Activated T-cell treated with anti-CD3 and anti-CD28 coated beads, Interleukin-2, amount 50 U/mL, for 48 hours (primary cell): Measurements from ENCODE around the gene NOD2.
A peak's percentile ranks its signal among the peaks of the same experiment; 100 is the strongest.

ENCODE experiments used
- DNase-seq, 2 experiments: peaks; one replicate each; pipeline ENCODE4 v3.0.0-alpha.2; 2020

Gene NOD2

DNA sequence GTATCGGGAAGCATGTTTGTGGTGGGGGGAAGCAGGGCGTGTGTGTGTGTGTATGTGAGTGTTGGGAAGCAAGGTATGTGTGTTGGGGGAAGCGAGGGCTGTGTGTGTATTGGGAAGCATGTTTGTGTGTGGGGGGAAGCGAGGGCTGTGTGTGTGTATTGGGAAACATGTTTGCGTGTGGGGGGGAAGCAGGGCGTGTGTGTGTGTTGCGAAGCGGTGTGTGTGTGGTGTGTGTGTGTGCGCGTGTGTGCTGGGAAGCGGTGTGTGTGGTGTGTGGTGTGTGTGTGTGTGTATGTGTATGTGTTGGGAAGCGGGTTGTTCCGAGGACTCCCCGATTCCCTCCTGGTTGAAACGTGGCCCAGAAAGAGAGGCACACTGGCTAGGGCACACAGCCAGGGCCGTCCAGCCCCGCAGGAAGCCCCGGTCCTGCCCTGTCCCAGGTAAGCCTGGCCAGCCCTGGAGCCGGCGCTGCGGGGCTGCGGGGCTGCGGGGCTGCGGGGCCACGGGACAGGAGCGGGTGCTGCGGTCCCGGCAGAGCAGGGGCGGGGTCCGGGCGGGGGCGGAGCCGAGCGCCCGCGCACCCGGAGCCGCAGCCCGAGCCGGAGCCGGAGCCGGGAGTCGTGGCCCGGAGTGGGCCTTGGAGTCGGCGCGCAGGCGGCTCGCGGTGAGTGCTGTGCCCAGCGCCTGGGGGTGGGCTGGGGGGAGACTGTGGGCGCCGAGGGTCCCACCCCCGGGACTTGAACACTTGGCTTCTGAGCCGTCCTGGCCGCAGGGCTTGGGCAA, at the start of gene NOD2:
Gene NOD2 (plus strand): TSS at position 608 of the 783 bp plus-strand sequence. CDS start 5,890 bp downstream, outside the sequence.
- peak in 1 of 2 experiments; percentile 58 for DNase-seq

DNA sequence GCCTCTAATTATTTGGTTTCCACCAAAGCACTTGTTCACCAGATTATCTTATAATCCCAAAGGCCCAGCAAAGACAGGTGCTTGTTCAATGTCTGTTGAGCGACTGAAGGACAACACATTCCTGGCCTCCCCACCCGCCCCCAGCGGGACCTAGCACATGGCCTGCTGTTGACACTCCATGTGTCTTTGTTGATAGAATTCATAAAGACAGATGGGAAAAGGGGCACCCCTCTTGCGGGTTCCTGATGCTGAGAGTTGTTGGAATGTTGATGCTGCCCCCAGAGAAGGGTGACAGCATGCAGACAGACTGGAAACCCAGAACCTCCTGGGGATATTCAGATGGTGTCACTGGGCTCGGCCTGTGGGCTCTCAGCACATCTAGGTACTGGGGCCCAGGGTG, 49.2 kb upstream of the NOD2 start:
- DNase-seq: no peak

DNA sequence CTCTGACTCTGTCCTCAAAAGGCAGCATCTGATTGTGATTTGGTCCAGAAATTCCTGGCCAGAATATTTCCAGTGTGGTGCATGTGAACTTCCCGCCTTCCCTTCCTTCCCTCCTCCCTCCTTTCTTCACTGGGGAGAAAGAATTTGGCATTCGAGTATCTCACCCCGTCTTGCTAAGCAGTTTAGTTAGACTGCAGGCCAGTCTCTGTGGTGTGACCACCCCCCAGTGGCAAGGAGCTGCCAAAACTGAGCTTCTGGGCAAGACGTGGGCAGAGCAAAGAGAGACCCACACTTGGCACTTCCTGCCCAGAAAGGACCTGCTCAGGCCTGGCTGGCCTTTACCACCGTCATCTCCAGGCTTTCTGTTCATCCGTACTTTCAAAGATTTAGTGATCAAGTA, 48.7 kb upstream of the NOD2 start:
- DNase-seq: peak; percentile 39 to 55

DNA sequence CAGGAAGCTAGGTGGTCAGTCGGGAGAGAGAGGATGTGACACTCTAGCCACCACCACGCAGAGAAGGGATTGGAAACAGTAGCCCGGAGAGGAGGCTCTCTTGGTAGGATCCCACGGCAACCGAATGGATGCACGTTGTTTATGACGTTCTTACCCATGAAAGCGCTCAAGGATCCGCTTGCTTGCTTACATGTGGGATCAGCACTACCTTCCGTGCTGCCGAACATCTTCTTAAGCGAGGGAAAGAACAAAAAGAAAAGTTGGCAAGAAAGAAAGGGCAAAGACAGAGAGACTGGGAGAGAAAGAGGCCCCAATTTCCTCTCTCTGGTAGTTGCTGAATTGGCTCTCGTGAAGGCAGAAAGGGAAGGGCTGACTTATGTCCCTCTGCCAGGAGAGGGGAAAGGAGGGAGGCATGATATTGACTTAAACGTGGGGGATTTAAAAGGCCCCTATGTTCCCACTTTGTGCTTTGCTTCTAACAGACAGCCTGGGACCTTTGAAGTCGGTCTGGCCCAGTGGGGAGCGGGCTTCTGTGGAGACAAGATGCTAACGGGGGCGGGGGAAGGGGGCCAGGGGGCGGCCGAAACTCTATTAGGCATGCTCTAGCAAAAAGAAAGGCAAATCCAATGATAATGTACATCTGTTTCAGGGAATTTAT, 47.7 kb upstream of the NOD2 start:
- DNase-seq: no peak

DNA sequence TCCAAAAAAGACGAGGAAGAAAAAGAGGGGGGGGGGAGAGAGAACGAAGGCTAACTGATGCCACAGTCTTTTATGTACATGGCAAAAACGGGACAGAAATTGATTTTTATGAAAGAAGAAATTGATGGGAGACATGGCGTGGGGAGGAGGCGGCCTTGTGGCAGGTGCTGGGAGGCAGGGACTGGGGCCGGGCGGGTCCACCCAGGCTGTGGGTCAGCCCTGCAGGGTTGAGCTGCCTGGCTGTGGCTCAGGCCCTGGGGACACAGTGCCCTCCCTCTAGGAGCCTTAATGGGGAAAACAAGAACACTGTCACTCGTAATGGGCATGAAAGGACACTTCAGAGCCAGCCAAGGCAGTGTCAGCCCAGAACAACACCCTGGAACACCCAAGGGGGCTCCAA, 47.1 kb upstream of the NOD2 start:
- no peak for DNase-seq

DNA sequence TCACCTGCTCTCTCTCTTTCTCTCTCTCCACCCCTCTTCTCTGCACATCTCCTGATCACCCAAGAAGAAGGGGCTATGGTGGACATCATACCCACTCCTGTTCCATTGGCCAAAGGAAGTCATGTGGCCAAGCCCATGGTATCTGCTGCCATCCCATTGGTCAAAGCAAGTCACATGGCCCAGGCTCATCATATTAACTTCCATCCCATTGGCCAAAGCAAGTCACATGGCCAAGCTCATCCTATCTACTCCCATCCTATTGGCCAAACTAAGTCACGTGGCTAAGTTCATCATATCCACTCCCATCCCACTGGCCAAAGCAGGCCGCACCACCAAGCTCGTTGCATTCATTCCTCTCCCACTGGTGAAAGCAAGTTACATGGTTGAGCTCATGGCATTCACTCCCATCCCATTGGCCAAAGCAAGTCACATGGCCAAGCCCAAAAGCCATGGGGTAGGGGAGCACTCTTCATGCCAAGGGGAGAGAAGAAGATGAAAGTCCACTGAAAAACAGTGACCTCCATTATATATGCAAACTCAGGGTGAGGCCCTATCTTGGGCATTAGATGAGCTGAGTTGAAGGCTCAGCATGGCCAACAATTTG, 41.5 kb upstream of the NOD2 start:
- no peak for DNase-seq

DNA sequence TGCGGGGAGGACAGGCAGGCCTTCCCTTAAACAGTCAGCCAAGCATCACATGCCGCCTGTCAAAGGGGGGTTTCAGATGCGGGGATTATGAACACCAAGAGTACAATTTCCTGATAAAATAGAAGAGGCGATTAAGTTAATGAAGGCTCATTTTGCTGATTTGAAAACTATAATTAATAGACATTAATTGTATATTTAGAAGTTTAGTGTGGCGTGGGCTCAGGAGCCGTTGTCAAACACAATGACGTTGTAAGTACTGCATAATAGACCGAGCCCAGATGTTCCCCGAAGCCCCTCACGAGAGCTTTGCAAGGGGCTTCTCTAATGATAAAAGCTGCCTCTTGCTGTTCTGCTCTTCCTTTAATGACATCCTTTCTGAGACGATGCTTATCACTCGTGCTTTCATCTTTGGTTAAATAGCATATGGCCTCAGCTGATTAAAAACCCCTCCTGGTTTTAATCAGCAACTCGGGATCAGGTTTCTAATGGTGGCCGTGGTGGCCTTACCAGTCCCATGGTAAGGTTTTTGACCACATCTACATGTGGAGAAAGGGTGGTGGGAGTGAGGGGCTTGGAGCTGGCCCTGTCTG, 40.5 kb upstream of the NOD2 start:
- DNase-seq: no peak

DNA sequence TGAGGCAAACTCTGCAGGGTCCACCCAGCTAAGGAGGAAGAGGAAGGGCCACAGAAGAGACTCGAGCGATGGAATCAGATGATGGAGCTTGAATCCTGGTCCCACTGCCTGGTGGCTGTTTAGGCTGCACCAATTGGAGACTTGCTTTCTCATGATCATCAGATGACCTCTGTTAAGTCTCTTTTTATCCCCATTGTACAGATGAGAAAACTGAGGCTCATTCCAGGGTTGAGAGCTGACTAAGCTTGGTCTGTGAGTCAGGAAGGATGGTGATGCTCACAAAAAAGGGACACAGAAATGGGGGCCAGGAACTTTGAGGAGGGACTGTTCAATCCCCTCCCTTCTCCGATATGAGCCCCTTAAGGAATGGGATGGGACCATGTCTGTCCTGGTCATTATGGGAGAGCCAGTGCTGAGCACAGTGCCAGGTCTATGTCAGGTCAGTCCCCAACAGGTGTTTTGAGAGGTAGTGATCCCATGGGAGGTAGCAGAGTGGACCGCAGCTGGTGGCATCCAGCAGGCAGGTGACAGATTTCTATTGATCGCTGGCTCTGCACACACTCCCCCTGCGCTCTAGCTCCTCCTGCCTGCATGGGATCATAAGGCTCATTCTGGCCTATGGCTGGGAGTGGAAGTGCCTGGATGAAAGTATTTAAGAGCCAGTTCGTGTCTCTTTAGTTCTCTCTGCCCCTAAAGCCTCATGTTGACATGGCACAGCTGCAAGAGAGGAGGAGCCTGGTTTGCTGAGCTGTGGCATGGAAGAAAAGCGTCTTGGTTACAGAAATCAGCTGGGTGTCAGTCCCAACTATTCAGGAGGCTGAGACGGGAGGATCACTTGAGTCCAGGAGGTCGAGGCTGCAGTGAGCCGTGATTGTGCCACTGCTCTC, 39.5 kb upstream of the NOD2 start:
- DNase-seq: no peak

DNA sequence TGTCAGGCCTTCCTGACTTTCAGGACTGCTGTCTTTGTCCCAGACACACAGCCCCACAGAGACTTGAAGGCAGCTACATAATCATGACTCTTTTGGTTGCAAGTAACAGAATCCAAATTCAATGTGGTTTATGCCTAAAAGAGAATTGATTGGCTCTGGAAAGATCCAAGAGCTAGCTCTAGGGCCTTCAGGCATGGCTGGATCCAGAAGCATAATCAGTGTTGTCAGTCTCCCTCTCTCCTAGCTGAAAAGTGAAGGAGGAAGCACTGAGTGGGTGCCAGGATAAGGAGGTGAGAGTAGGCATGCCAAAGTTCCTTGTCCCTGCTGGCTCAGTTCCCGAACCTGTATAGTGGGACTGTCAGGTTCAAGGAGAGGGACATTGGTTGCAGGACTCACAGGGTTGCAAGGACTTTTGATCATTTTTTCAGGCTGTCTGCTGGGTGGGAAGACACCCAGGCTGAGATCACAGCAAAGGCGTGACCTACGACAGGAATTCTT, 37.8 kb upstream of the NOD2 start:
- no peak for DNase-seq

DNA sequence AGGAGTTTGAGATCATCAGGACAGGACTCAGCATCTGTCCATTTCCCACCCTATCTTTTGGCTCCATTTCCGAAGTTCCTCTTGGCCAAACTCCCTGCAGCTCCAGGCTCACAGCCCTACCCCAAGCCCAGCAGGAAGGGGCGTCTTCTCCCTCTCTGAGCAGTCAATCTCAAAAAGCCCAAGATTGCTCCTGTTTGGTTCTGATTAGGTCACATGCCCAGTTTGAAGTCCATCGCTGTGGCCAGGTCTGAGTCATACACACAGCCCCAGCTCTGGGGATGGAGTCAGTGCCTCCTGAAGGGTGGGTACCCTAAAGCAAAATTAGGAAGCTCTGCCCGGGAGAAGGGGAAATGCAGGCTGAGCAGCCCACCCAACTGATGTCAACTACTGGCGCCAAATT, 36.2 kb upstream of the NOD2 start:
- DNase-seq: no peak

- no peak for DNase-seq
Observed at GRCh38 chr16:50659806-50660205, 33.6 kb upstream of the NOD2 start.

DNA sequence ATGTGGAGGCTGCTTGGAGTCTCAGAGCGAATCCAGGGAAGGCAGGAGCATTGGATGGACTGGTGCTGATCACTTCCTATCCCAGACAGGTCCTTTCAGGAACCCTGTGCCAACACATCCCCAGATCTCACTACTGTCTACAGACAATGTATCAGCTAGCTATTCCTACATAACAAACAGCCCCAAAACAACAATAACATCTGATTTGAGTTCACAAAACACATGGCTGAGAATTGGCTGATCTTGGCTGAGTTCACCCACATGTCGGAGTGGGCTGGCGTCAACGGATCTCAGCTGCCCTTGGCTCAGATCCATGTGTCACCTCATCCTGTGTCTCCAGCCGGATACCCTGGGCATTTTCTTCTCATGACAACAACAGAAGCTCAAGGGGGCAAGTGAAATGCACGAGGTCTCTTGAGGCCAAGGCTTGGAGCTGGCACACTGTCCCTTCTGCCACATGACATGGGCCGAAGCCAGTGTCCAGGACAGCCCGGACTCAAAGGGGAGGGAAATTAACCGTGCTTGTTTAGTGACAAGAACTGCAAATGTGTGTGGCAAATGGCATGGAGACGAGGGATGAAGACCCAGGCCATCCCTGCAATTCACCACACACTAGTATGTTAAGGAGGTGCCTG, 31.0 kb upstream of the NOD2 start:
- no peak for DNase-seq

- DNase-seq: no peak
Observed at GRCh38 chr16:50664270-50664669, 29.1 kb upstream of the NOD2 start.

DNA sequence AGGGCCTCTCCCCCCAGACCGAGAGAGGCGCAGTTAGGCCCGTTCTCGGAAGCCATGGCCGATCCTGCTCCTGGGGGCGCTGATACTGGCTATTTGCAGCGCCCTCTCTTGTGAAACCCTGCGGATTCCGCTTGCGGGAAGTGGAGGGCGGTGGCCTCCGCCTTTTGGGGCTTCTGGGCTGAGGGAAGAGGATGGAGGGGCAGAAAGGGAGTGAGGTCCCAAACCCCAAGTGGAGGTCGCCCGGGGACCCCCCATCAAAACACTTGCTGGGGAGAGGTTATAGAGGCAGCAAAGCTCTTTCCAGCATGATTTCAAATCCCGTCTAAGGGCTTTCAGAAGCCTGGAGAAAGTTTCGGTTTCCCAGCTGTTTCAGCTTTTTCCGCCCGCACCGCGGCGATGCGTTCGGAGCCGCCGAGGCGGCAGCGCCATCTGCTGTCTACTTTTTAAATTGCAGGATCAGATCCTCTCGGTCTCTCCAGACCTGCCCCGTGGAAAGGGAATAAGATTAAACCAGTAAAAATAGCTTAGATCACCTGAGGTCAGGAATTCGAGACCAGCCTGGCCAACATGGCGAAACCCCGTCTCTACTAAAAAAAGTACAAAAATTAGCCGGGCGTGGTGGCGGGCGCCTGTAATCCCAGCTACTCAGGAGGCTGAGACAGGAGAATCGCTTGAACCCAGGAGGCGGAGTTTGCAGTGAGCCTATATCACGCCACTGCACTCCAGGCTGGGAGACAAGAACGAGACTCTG, 28.1 kb upstream of the NOD2 start:
- DNase-seq: peak; percentile 89 to 90

GRCh38 chr16:50666658-50667496, 26.5 kb upstream of the NOD2 start:
- peak; percentile 69 to 76 for DNase-seq

- no peak for DNase-seq
Observed at GRCh38 chr16:50667497-50668367, 25.7 kb upstream of the NOD2 start.

- DNase-seq: no peak
Observed at GRCh38 chr16:50668368-50669008, 24.9 kb upstream of the NOD2 start.

GRCh38 chr16:50669741-50670140, 23.7 kb upstream of the NOD2 start:
- no peak for DNase-seq

- no peak for DNase-seq
Observed at GRCh38 chr16:50670476-50670875, 22.9 kb upstream of the NOD2 start.
